GM18508 (cell line): ENCODE data around the gene CORO1A.
"Not testable (repeated sequence)": the region's sequence is repeated elsewhere in the genome, so short reads cannot be mapped to it uniquely, and the experiment has no call there.

ENCODE experiments used
- ATAC-seq: cut with Tn5 transposase; IDR thresholded peaks from one replicate; pipeline ENCODE4 v1.9.1; 2021; ENCODE audit warnings: moderate number of reproducible peaks; ENCODE audit not compliant: insufficient read depth, unreplicated experiment

CORO1A gene

GRCh38 chr16:30183233-30184095 lies at the start of gene CORO1A:
CORO1A (plus strand) TSS chr16:30183602; CDS start chr16:30185210, 1,608 bp downstream.
- ATAC-seq: no peak

GRCh38 chr16:30136971-30137605 lies 46.3 kb upstream of the CORO1A start:
- no peak for ATAC-seq

GRCh38 chr16:30137897-30138296 lies 45.5 kb upstream of the CORO1A start:
- ATAC-seq: no peak

- no peak for ATAC-seq
Observed at GRCh38 chr16:30139583-30140481, 43.6 kb upstream of the CORO1A start.

GRCh38 chr16:30141750-30142149 lies 41.7 kb upstream of the CORO1A start:
- ATAC-seq: no peak

GRCh38 chr16:30142672-30143346 lies 40.6 kb upstream of the CORO1A start:
- no peak for ATAC-seq

- no peak for ATAC-seq
Observed at GRCh38 chr16:30143347-30143702, 40.1 kb upstream of the CORO1A start.

GRCh38 chr16:30144017-30144416 lies 39.4 kb upstream of the CORO1A start:
- no peak for ATAC-seq

GRCh38 chr16:30144917-30145316 lies 38.5 kb upstream of the CORO1A start:
- no peak for ATAC-seq

- ATAC-seq: no peak
Observed at GRCh38 chr16:30145657-30146056, 37.7 kb upstream of the CORO1A start.

GRCh38 chr16:30147843-30148510 lies 35.4 kb upstream of the CORO1A start:
- ATAC-seq: no peak

GRCh38 chr16:30149250-30149930 lies 34.0 kb upstream of the CORO1A start:
- ATAC-seq: no peak

GRCh38 chr16:30151091-30151490 lies 32.3 kb upstream of the CORO1A start:
- no peak for ATAC-seq

GRCh38 chr16:30152517-30152916 lies 30.9 kb upstream of the CORO1A start:
- ATAC-seq: no peak

- no peak for ATAC-seq
Observed at GRCh38 chr16:30155188-30155587, 28.2 kb upstream of the CORO1A start.

- no peak for ATAC-seq
Observed at GRCh38 chr16:30157214-30157613, 26.2 kb upstream of the CORO1A start.

- no peak for ATAC-seq
Observed at GRCh38 chr16:30163538-30163937, 19.9 kb upstream of the CORO1A start.

GRCh38 chr16:30166202-30166902 lies 17.1 kb upstream of the CORO1A start:
- ATAC-seq: no peak

- not testable (repeated sequence) for ATAC-seq
Observed at GRCh38 chr16:30168746-30169145, 14.7 kb upstream of the CORO1A start.
